ENCODE data around the gene EMC10.

EMC10 gene

GRCh38 chr19:50531171-50531612, 54.9 kb downstream of the EMC10 start:
- DNase-seq = no peak
- in situ Hi-C loops (cut with MboI; ENCODE audit: low pct_unique_long_range_greater_than_20kb, low sequenced_read_pairs) = no loop called here

- no peak for DNase-seq
- in situ Hi-C loops (cut with MboI; ENCODE audit: low pct_unique_long_range_greater_than_20kb, low sequenced_read_pairs) = no loop called here
These were observed 56.6 kb downstream of the EMC10 start for GRCh38 chr19:50532952-50533351.

- in situ Hi-C loops (cut with MboI; ENCODE audit: low pct_unique_long_range_greater_than_20kb, low sequenced_read_pairs) = no loop called here
- no peak for DNase-seq
These were observed 58.2 kb downstream of the EMC10 start for GRCh38 chr19:50534478-50534877.

GRCh38 chr19:50535672-50536187, 59.4 kb downstream of the EMC10 start:
- in situ Hi-C loops (cut with MboI; ENCODE audit: low pct_unique_long_range_greater_than_20kb, low sequenced_read_pairs) = no loop called here
- no peak for DNase-seq

- in situ Hi-C loops (cut with MboI; ENCODE audit: low pct_unique_long_range_greater_than_20kb, low sequenced_read_pairs) = no loop called here
These were observed 60.5 kb downstream of the EMC10 start for GRCh38 chr19:50536662-50537305.

GRCh38 chr19:50537306-50537685, 61.0 kb downstream of the EMC10 start:
- in situ Hi-C loops (cut with MboI; ENCODE audit: low pct_unique_long_range_greater_than_20kb, low sequenced_read_pairs) = no loop called here
- DNase-seq = no peak

More at GRCh38 chr19:50536662-50537305, 60.5 kb downstream of the EMC10 start:
- no peak for DNase-seq

- in situ Hi-C loops (cut with MboI; ENCODE audit: low pct_unique_long_range_greater_than_20kb, low sequenced_read_pairs) = no loop called here
- peak; percentile 86 for DNase-seq
These were observed 61.5 kb downstream of the EMC10 start for GRCh38 chr19:50537769-50538230.
